ENCODE results near the gene PAX3. TPM values are rescaled to one million over a fixed set of nuclear protein-coding genes. Genes with fewer than 3 reads are reported as not detected.

PAX3 gene
- total RNA-seq, 1 experiment from 2014 or later: not detected

GRCh38 chr2:222304737-222305515, 6.1 kb upstream of the PAX3 start:
- H2AFZ ChIP-seq (ENCODE audit: low read depth, low read length, poor library complexity, severe bottlenecking): no peak overlapping the region
- H3K79me2 ChIP-seq (ENCODE audit: insufficient read depth, low read length): no peaks in the 10 kb centered on the region
- no TSS peak for BruUV-seq (replicated peaks)
- DNase-seq (ENCODE audit: low read depth, low spot score) (no peak), ATAC-seq (no peak)
- H3K4me1 ChIP-seq (ENCODE audit: control insufficient read depth in 1 of 2, insufficient read depth in 2 of 2, low read length in 2 of 2): no peaks in the 10 kb centered on the region
- H3K4me3 ChIP-seq (replicated peaks in 1 of 2; ENCODE audit: low read depth in 1 of 2, low read length in 2 of 2): no peak overlapping the region
- H3K27me3 ChIP-seq (ENCODE audit: insufficient read depth, low read length): peaks cover 32% of the 10 kb centered on the region
- no peaks in the 10 kb centered on the region for H3K36me3 ChIP-seq (ENCODE audit: control insufficient read depth in 1 of 2, insufficient read depth in 2 of 2, low read length in 2 of 2)
- no peaks in the 10 kb centered on the region for H3K9me2 ChIP-seq (ENCODE audit: insufficient read depth)
- TF ChIP-seq MAX (IDR thresholded peaks at IDR 0.05): no peak
- no peak for TF ChIP-seq JUND (IDR thresholded peaks at IDR 0.05)
- TF ChIP-seq SIN3A (IDR thresholded peaks at IDR 0.05; ENCODE audit: low read depth): no peak
- TF ChIP-seq CTCF (IDR thresholded peaks at IDR 0.05 in 2 of 3, conservative IDR thresholded peaks at IDR 0.05 in 1 of 3; ENCODE audit: borderline replicate concordance in 1 of 3, insufficient read depth in 1 of 3, low read depth in 2 of 3, low read length in 2 of 3): no peak
- no peak for TF ChIP-seq POLR2A (IDR thresholded peaks at IDR 0.05; ENCODE audit: borderline replicate concordance, extremely low read depth, insufficient read depth, insufficient read length)
- TF ChIP-seq FOSL1 (IDR thresholded peaks at IDR 0.05; ENCODE audit: low read depth): no peak
- TF ChIP-seq TCF7L2 (IDR thresholded peaks at IDR 0.05; ENCODE audit: borderline replicate concordance, extremely low read depth, insufficient read depth, insufficient read length): no peak
- no peak for TF ChIP-seq ZNF274 (IDR thresholded peaks at IDR 0.05; ENCODE audit: low read depth, low read length)
- no peak for TF ChIP-seq ELF1 (IDR thresholded peaks at IDR 0.05; ENCODE audit: borderline replicate concordance, low read depth)
- TF ChIP-seq EZH2phosphoT487 (IDR thresholded peaks at IDR 0.05; ENCODE audit: borderline replicate concordance): no peak
- no peak for TF ChIP-seq CBX3 (IDR thresholded peaks at IDR 0.05; ENCODE audit: low read depth)
- no peak for TF ChIP-seq EGR1 (IDR thresholded peaks at IDR 0.05; ENCODE audit: low read depth)
- TF ChIP-seq RAD21 (IDR thresholded peaks at IDR 0.05; ENCODE audit: low read depth): no peak
- ChIA-PET CTCF (no interaction called here), RAD21 (ENCODE audit: low non-redundant PET in 1 of 2, low total read pairs in 2 of 2, uncharacterized antibody in 2 of 2, unreplicated experiment in 2 of 2) (no interaction called here), POLR2A (no interaction called here)
- no peaks in the 10 kb centered on the region for H4K20me1 ChIP-seq (ENCODE audit: insufficient read depth)
- intact Hi-C loops (cut with micrococcal nuclease): no loop called here
- no peak overlapping the region for H3K27ac ChIP-seq (ENCODE audit: low read depth, low read length)
- H3K9me3 ChIP-seq (ENCODE audit: control insufficient read depth in 1 of 2, insufficient read depth in 1 of 2, low read depth in 1 of 2, low read length in 2 of 2): no peaks in the 10 kb centered on the region
- no peak overlapping the region for H3K4me2 ChIP-seq (ENCODE audit: low read length)
- no peak overlapping the region for H3K9ac ChIP-seq (ENCODE audit: low read length)
